Mesendoderm (in vitro differentiated cells): ENCODE results near the gene HIP1.
"Not testable (repeated sequence)": the region's sequence is repeated elsewhere in the genome, so short reads cannot be mapped to it uniquely, and the experiment has no call there.

ENCODE experiments used
- DNase-seq: peaks from one replicate; pipeline ENCODE4 v3.0.0; 2013
- H2AK5ac ChIP-seq: 2 replicates; pipeline ENCODE4 v1.6.1; 2013; ENCODE audit warnings: low read length, inconsistent platforms
- H2BK120ac ChIP-seq: 2 replicates; pipeline ENCODE4 v1.6.1; 2013; ENCODE audit warnings: low read depth, mild to moderate bottlenecking, low read length, moderate library complexity, mixed read lengths
- H2BK15ac ChIP-seq: replicated peaks from 2 replicates; pipeline ENCODE4 v1.6.1; 2013; ENCODE audit warnings: low read depth, mild to moderate bottlenecking, moderate library complexity
- H2BK5ac ChIP-seq: 2 replicates; pipeline ENCODE4 v1.6.1; 2013; ENCODE audit warnings: low read length, inconsistent platforms
- H3K18ac ChIP-seq: 2 replicates; pipeline ENCODE4 v1.6.1; 2013; ENCODE audit warnings: mild to moderate bottlenecking, low read length, mixed read lengths
- H3K23ac ChIP-seq: one replicate; pipeline ENCODE4 v1.6.1; 2013; ENCODE audit warnings: low read length
- H3K27ac ChIP-seq: 2 replicates; pipeline ENCODE4 v1.5.1; 2013; ENCODE audit warnings: low read depth, mild to moderate bottlenecking, inconsistent platforms, low read length, moderate library complexity
- H3K27me3 ChIP-seq: 2 replicates; pipeline ENCODE4 v1.6.1; 2013; ENCODE audit warnings: low read length, control low read depth, mild to moderate bottlenecking, inconsistent platforms; ENCODE audit not compliant: insufficient read depth, poor library complexity
- H3K36me3 ChIP-seq: 2 replicates; pipeline ENCODE4 v1.6.1; 2013; ENCODE audit warnings: low read length, inconsistent platforms; ENCODE audit not compliant: control insufficient read depth, insufficient read depth
- H3K4ac ChIP-seq: one replicate; pipeline ENCODE4 v1.6.1; 2013; ENCODE audit warnings: low read depth, mild to moderate bottlenecking, low read length, moderate library complexity
- H3K4me1 ChIP-seq: 2 replicates; pipeline ENCODE4 v1.6.1; 2013; ENCODE audit warnings: low read depth, low read length, inconsistent platforms; ENCODE audit not compliant: control insufficient read depth
- H3K4me2 ChIP-seq: 2 replicates; pipeline ENCODE4 v1.6.1; 2013; ENCODE audit warnings: low read length
- H3K4me3 ChIP-seq: 2 replicates; pipeline ENCODE4 v1.5.1; 2013; ENCODE audit warnings: mild to moderate bottlenecking, low read length
- H3K56ac ChIP-seq: one replicate; pipeline ENCODE4 v1.6.1; 2013; ENCODE audit warnings: low read length
- H3K79me1 ChIP-seq: 2 replicates; pipeline ENCODE4 v1.6.1; 2013; ENCODE audit warnings: low read length, inconsistent platforms
- H3K79me2 ChIP-seq: 2 replicates; pipeline ENCODE4 v1.6.1; 2013; ENCODE audit warnings: mild to moderate bottlenecking, low read length; ENCODE audit not compliant: control insufficient read depth, insufficient read depth
- H3K9ac ChIP-seq: 2 replicates; pipeline ENCODE4 v1.6.1; 2013; ENCODE audit warnings: low read length, inconsistent platforms
- H4K5ac ChIP-seq: one replicate; pipeline ENCODE4 v1.6.1; 2013; ENCODE audit warnings: low read length
- H4K8ac ChIP-seq: one replicate; pipeline ENCODE4 v1.6.1; 2013; ENCODE audit warnings: low read depth, mild to moderate bottlenecking, control low read depth, low read length, moderate library complexity
- WGBS: extraction: QIAGEN DNeasy Blood & Tissue Kit; methylation state at CpG from one replicate; pipeline ENCODE4 v1.1.7; 2013; ENCODE audit warnings: low lambda C conversion rate, missing lambda C conversion rate; ENCODE audit not compliant: insufficient coverage; ENCODE audit errors: extremely low coverage; 5-methylcytosine and 5-hydroxymethylcytosine counted together

HIP1 gene

DNA sequence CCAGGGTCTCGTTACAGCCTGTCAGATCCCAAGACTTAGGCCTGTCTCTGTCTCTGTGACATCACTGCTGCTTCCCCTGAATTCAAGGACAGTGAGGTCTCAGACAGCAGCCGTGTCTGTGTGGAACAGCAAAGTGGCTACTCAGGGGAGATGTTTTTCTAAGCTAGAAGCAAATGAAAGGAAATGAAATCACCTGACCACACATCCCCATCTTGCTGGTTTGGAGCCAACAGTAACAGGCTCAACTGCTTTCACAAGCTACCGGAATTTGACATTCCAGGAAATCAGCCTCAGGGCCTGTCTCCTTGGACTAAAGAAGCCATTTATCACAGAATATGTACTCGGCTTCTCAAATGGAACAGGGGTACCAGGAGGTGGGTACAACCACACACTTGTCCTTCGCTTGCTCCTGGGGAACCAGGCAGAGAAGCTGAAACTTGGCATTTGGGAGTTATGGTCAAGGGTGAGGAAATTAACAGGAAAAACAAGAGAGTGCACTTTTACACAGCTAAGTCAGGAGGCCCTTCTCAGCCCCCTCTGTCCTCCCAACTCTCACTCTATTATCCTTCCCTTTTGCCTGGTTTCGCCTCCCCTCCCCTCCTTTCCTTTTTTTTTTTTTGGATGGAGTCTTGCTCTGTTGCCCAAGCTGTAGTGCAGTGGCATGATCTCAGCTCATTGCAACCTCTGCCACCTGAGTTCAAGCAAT is 173.5 kb downstream of the HIP1 start:
- no CpG with 5 or more reads among the region's 6 CpGs for WGBS
- no peak overlapping the region for H3K27ac ChIP-seq
- H3K4me1 ChIP-seq: no peaks in the 10 kb centered on the region

GRCh38 chr7:75563171-75563570 is 175.6 kb downstream of the HIP1 start:
- Histone ChIP-seq H3K9ac (no peak overlapping the region), H4K8ac (no peak overlapping the region), H3K4ac (no peak overlapping the region), H3K27me3 (no peaks in the 10 kb centered on the region), H3K4me1 (no peaks in the 10 kb centered on the region), H4K5ac (no peak overlapping the region), H3K4me3 (no peak overlapping the region), H3K27ac (no peak overlapping the region), H2BK5ac (no peak overlapping the region), H3K36me3 (peaks cover 16% of the 10 kb centered on the region), H3K4me2 (no peak overlapping the region), H3K56ac (no peak overlapping the region), H2BK15ac (no peak overlapping the region), H2AK5ac (no peak overlapping the region), H3K18ac (no peak overlapping the region), H3K23ac (no peak overlapping the region), H3K79me1 (no peaks in the 10 kb centered on the region), H2BK120ac (no peak overlapping the region), H3K79me2 (no peaks in the 10 kb centered on the region)
- no CpG with 5 or more reads among the region's 3 CpGs for WGBS
- no peak for DNase-seq

More for the DNA sequence above, 173.5 kb downstream of the HIP1 start:
- no peak overlapping the region for H3K23ac ChIP-seq
- H3K79me2 ChIP-seq: no peaks in the 10 kb centered on the region
- no peak overlapping the region for H2AK5ac ChIP-seq
- no peak overlapping the region for H4K8ac ChIP-seq
- H3K36me3 ChIP-seq: peaks cover 16% of the 10 kb centered on the region
- no peaks in the 10 kb centered on the region for H3K27me3 ChIP-seq
- no peak overlapping the region for H2BK5ac ChIP-seq
- no peak overlapping the region for H4K5ac ChIP-seq
- H3K9ac ChIP-seq: no peak overlapping the region
- H3K79me1 ChIP-seq: no peaks in the 10 kb centered on the region
- no peak overlapping the region for H3K56ac ChIP-seq
- H2BK120ac ChIP-seq: no peak overlapping the region
- H3K4me3 ChIP-seq: no peak overlapping the region
- no peak overlapping the region for H3K18ac ChIP-seq
- H3K4ac ChIP-seq: no peak overlapping the region
- no peak overlapping the region for H2BK15ac ChIP-seq
- peak; percentile 44 for DNase-seq
- H3K4me2 ChIP-seq: no peak overlapping the region

DNA sequence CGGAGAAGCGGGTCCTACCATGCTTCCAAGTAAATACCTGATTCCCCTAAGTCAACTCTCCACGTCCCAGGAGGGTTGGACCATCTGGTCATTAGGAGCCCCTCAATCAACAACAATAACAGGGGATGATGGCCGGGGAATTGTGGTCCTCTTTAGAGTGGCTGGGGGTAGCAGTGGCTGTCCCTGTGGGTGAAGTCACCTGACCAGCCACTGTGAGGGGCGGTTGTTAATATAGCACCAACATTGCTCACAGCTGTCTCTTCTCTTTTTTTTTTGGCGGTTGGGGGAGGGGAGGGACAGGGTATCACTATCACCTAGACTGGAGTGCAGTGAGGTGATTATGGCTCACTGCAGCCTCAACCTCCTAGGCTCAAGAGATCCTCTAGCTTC is 178.8 kb downstream of the HIP1 start:
- peaks cover 19% of the 10 kb centered on the region for H3K36me3 ChIP-seq
- WGBS: no CpG with 5 or more reads among the region's 6 CpGs
- no peak overlapping the region for H3K4ac ChIP-seq
- no peak overlapping the region for H3K4me3 ChIP-seq
- no peaks in the 10 kb centered on the region for H3K79me2 ChIP-seq
- H3K23ac ChIP-seq: no peak overlapping the region
- no peak overlapping the region for H3K4me2 ChIP-seq
- no peaks in the 10 kb centered on the region for H3K27me3 ChIP-seq
- no peak overlapping the region for H3K9ac ChIP-seq
- H2BK120ac ChIP-seq: no peak overlapping the region
- no peak overlapping the region for H4K8ac ChIP-seq
- H3K79me1 ChIP-seq: no peaks in the 10 kb centered on the region
- no peak overlapping the region for H3K18ac ChIP-seq
- H2BK15ac ChIP-seq: no peak overlapping the region
- no peak overlapping the region for H2BK5ac ChIP-seq
- H2AK5ac ChIP-seq: no peak overlapping the region
- no peak for DNase-seq
- no peak overlapping the region for H4K5ac ChIP-seq
- no peak overlapping the region for H3K27ac ChIP-seq
- H3K4me1 ChIP-seq: no peaks in the 10 kb centered on the region
- no peak overlapping the region for H3K56ac ChIP-seq

GRCh38 chr7:75559355-75559975 is 179.3 kb downstream of the HIP1 start:
- Histone ChIP-seq H3K4me1 (no peaks in the 10 kb centered on the region), H3K9ac (no peak overlapping the region), H3K4me3 (no peak overlapping the region), H3K23ac (no peak overlapping the region), H3K4ac (no peak overlapping the region), H3K4me2 (no peak overlapping the region), H3K79me2 (no peaks in the 10 kb centered on the region), H3K56ac (no peak overlapping the region), H2BK120ac (no peak overlapping the region), H2BK15ac (no peak overlapping the region), H3K27ac (no peak overlapping the region), H3K27me3 (no peaks in the 10 kb centered on the region), H4K5ac (no peak overlapping the region), H2AK5ac (no peak overlapping the region), H3K18ac (no peak overlapping the region), H4K8ac (no peak overlapping the region), H3K36me3 (peaks cover 19% of the 10 kb centered on the region), H2BK5ac (no peak overlapping the region), H3K79me1 (no peaks in the 10 kb centered on the region)
- no peak for DNase-seq
- no CpG with 5 or more reads among the region's 27 CpGs for WGBS

DNA sequence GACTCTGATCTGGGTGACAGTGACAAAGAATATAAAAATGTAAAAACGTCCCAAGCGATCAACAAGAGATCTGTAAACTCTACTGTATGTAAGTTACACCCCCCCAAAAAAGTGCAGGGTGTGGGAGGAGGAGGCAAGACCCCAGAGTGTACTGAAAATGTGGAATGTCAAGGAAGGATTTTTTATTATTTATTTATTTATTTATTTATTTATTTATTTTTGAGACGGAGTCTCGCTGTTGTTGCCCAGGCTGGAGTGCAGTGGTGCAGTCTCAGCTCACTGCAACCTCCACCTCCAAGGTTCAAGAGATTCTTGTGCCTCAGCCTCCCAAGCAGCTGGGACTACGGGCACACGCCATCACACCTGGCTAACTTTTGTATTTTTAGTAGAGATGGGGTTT is 181.9 kb downstream of the HIP1 start:
- not testable (repeated sequence) for H4K5ac ChIP-seq, H3K27ac ChIP-seq, H4K8ac ChIP-seq, H3K4me3 ChIP-seq, H2AK5ac ChIP-seq, DNase-seq, H3K56ac ChIP-seq, H3K18ac ChIP-seq, H2BK120ac ChIP-seq, H3K23ac ChIP-seq, H3K79me1 ChIP-seq, H3K4me1 ChIP-seq, H2BK15ac ChIP-seq, H3K4ac ChIP-seq, H2BK5ac ChIP-seq, H3K4me2 ChIP-seq, H3K9ac ChIP-seq, H3K79me2 ChIP-seq, H3K27me3 ChIP-seq
- WGBS: no CpG with 5 or more reads among the region's 6 CpGs
- H3K36me3 ChIP-seq: peaks cover 14% of the 10 kb centered on the region

DNA sequence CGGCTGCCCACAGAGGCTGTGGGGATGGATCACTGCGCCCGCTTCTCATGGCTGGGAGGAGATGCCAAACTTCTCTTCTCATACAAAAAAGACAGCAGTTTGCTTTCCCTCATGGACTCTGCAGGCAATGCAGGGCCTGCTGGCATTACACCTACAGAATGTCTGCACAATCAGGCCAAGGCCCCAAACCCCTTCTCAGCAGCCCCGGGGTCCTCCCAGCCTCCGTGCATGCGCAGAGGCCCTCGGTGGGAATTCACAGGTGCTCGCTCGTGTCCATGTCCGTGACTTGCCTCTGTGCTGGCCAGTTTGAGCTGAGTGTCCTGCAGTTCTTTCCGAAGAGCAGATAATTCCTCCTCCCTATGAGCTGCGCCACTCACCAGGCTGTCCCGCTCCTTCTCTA is 183.0 kb downstream of the HIP1 start:
- no peak overlapping the region for H4K8ac ChIP-seq
- no peak overlapping the region for H3K4me2 ChIP-seq
- H3K18ac ChIP-seq: no peak overlapping the region
- no peak overlapping the region for H2AK5ac ChIP-seq
- H3K9ac ChIP-seq: no peak overlapping the region
- no peak overlapping the region for H3K23ac ChIP-seq
- H3K4me3 ChIP-seq: no peak overlapping the region
- no peak overlapping the region for H4K5ac ChIP-seq
- no peak overlapping the region for H3K27ac ChIP-seq
- no peaks in the 10 kb centered on the region for H3K79me1 ChIP-seq
- H2BK5ac ChIP-seq: no peak overlapping the region
- WGBS: no CpG with 5 or more reads among the region's 13 CpGs
- no peak overlapping the region for H2BK15ac ChIP-seq
- H3K36me3 ChIP-seq: peaks cover 13% of the 10 kb centered on the region
- no peaks in the 10 kb centered on the region for H3K79me2 ChIP-seq
- no peak for DNase-seq
- no peak overlapping the region for H3K4ac ChIP-seq
- H3K56ac ChIP-seq: no peak overlapping the region
- H3K27me3 ChIP-seq: no peaks in the 10 kb centered on the region
- H2BK120ac ChIP-seq: no peak overlapping the region
- no peaks in the 10 kb centered on the region for H3K4me1 ChIP-seq
